Endodermal cell (in vitro differentiated cells): ENCODE results near the gene CACTIN. TPM values are rescaled to one million over a fixed set of nuclear protein-coding genes. Genes with fewer than 3 reads are reported as not detected.

Source experiments
- DNase-seq: peaks from one replicate; pipeline ENCODE4 v3.0.0-alpha.2; 2017
- H3K27ac ChIP-seq: 2 replicates; pipeline ENCODE4 v1.5.1; 2013; ENCODE audit warnings: mild to moderate bottlenecking, low read depth, low read length, moderate library complexity
- H3K27me3 ChIP-seq: 2 replicates; pipeline ENCODE4 v1.6.1; 2013; ENCODE audit warnings: mild to moderate bottlenecking, low read length, moderate library complexity; ENCODE audit not compliant: insufficient read depth, control insufficient read depth, poor library complexity, severe bottlenecking
- H3K36me3 ChIP-seq: 2 replicates; pipeline ENCODE4 v1.7.0; 2013; ENCODE audit warnings: mild to moderate bottlenecking, low read length, moderate library complexity; ENCODE audit not compliant: control insufficient read depth, insufficient read depth
- H3K4me1 ChIP-seq: one replicate; pipeline ENCODE4 v1.7.0; 2013; ENCODE audit warnings: low read length; ENCODE audit not compliant: control insufficient read depth, insufficient read depth
- H3K4me3 ChIP-seq: 2 replicates; pipeline ENCODE4 v1.5.1; 2013; ENCODE audit warnings: mild to moderate bottlenecking, low read length, moderate library complexity
- H3K9ac ChIP-seq: 2 replicates; pipeline ENCODE4 v1.6.1; 2013; ENCODE audit warnings: mild to moderate bottlenecking, low read length, moderate library complexity; ENCODE audit not compliant: poor library complexity, severe bottlenecking; ENCODE audit errors: extremely low read depth
- H3K9me3 ChIP-seq: 2 replicates; pipeline ENCODE4 v1.6.1; 2013; ENCODE audit warnings: mild to moderate bottlenecking, low read length, moderate library complexity; ENCODE audit not compliant: control insufficient read depth
- H3K27ac Mint-ChIP-seq: 2 replicates; pipeline ENCODE4 v1.8.0; 2020; ENCODE audit warnings: mixed read lengths
- H3K27me3 Mint-ChIP-seq: 2 replicates; pipeline ENCODE4 v1.8.0; 2021; ENCODE audit warnings: mild to moderate bottlenecking, mixed read lengths; ENCODE audit not compliant: insufficient read depth
- H3K36me3 Mint-ChIP-seq: 2 replicates; pipeline ENCODE4 v1.8.0; 2020; ENCODE audit warnings: low read depth, mixed read lengths
- H3K4me1 Mint-ChIP-seq: 2 replicates; pipeline ENCODE4 v1.8.0; 2020; ENCODE audit warnings: mixed read lengths
- H3K4me3 Mint-ChIP-seq: 2 replicates; pipeline ENCODE4 v1.8.0; 2020; ENCODE audit warnings: mild to moderate bottlenecking, moderate library complexity, mixed read lengths
- H3K9me3 Mint-ChIP-seq: 2 replicates; pipeline ENCODE4 v1.8.0; 2020; ENCODE audit warnings: mild to moderate bottlenecking, mixed read lengths
- WGBS, 2 experiments: methylation state at CpG; one replicate each; pipeline versions ENCODE4 v1.1.5 to v1.1.7; 2013; ENCODE audit warnings: missing lambda C conversion rate in 2 of 2, mixed read lengths in 1 of 2; ENCODE audit not compliant: insufficient coverage in 1 of 2, insufficient read length in 1 of 2; 5-methylcytosine and 5-hydroxymethylcytosine counted together
- total RNA-seq, 2 donors: library from RNA; stranded (reverse); fragmentation: NEBNext Ultra II Directional in 1 of 2; extraction: Animal tissue kit (Norgen Biotek cat#: 25700) in 1 of 2; gene quantifications; 2 replicates in 1 of 2; 3 replicates in 1 of 2; pipeline ENCODE4 v1.2.1, GENCODE V29; 2021
- TF ChIP-seq, protein P1 (sequence below): fragments of 200-600 bp; sonication (generic); conservative IDR thresholded peaks from 2 replicates; pipeline ENCODE4 v1.5.0; 2021; ENCODE audit warnings: antibody characterized with exemption, mild to moderate bottlenecking

CACTIN gene
- total RNA-seq, 2 donors from 2014 or later: 31.5 to 33.5 TPM

DNA sequence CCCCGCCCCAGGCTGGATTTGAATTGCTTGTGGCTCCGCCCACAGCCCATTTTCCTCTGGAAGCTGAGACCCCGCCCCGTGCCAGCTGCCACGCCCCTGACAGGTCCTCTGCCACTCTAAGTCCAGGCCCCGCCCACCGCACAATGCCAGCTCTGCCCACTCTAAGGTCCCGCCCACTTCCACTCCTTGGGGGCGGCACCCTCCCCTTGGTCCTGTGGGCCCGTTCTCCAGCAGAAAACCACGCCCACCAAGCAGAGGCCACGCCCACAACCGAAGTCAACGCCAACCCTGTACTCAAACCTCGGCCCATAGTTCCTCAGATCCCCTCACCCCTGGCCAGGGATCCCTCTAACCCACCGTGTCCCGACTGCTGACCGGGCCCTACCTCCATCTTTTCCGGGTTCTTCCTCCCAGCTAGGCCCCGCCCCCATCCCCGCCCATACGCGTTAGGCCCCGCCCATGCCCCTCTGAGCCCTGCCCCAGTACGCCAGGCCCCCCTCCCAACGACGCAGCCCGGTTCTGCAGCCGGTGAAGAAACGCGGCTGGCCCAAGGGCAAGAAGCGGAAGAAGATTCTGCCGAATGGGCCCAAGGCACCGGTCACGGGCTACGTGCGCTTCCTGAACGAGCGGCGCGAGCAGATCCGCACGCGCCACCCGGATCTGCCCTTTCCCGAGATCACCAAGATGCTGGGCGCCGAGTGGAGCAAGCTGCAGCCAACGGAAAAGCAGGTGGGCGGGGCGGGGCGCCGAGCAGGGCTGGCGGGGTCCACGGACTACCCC lies 52.5 kb downstream of the CACTIN start:
- peaks cover 12% of the 10 kb centered on the region for H3K36me3 Mint-ChIP-seq
- peaks cover 8% of the 10 kb centered on the region for H3K36me3 ChIP-seq
- H3K27me3 Mint-ChIP-seq: peaks cover 6% of the 10 kb centered on the region
- no peaks in the 10 kb centered on the region for H3K4me1 ChIP-seq
- peak; percentile 100 for DNase-seq
- peak overlapping the region; percentile 48 for H3K27ac Mint-ChIP-seq
- H3K4me3 ChIP-seq: peak overlapping the region; percentile 85
- H3K4me3 Mint-ChIP-seq: peak overlapping the region; percentile 69
- H3K9ac ChIP-seq: no peak overlapping the region
- H3K4me1 Mint-ChIP-seq: peaks cover 10% of the 10 kb centered on the region
- H3K9me3 ChIP-seq: no peaks in the 10 kb centered on the region
- H3K27ac ChIP-seq: no peak overlapping the region
- peaks cover 8% of the 10 kb centered on the region for H3K27me3 ChIP-seq
- TF ChIP-seq, protein P1, sequence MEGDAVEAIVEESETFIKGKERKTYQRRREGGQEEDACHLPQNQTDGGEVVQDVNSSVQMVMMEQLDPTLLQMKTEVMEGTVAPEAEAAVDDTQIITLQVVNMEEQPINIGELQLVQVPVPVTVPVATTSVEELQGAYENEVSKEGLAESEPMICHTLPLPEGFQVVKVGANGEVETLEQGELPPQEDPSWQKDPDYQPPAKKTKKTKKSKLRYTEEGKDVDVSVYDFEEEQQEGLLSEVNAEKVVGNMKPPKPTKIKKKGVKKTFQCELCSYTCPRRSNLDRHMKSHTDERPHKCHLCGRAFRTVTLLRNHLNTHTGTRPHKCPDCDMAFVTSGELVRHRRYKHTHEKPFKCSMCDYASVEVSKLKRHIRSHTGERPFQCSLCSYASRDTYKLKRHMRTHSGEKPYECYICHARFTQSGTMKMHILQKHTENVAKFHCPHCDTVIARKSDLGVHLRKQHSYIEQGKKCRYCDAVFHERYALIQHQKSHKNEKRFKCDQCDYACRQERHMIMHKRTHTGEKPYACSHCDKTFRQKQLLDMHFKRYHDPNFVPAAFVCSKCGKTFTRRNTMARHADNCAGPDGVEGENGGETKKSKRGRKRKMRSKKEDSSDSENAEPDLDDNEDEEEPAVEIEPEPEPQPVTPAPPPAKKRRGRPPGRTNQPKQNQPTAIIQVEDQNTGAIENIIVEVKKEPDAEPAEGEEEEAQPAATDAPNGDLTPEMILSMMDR: no peak
- WGBS, 2 experiments: 55 to 67% methylated on average over 31 to 55 of the region's 55 CpGs
- no peaks in the 10 kb centered on the region for H3K9me3 Mint-ChIP-seq

DNA sequence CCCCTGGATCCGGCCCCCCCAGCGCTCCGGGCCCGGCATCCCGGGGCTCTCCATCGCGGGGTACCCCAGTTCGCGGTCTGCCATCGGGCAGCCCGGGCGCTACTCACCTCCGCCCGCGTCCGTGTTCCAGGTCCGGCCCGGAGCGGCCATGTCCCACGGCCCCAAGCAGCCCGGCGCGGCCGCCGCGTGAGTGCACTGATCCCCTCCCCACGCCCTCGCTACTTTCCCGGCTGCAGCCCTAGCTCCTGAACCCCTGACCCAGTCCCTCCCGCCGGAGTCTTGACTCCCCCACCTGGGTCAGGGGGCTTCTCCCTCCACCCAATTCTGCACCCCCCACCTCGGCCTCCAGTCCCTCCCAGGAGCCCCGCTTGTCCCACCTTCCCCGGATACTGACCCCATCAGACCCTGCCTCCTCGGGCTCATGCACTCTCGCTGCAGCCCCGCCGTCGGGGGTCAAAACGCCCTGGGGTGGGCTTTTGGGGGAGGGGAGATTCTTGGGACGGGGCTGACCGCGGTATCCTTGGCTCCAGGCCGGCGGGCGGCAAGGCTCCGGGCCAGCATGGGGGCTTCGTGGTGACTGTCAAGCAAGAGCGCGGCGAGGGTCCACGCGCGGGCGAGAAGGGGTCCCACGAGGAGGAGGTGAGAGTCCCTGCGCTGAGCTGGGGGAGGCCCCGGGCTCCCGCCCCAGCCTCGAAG lies 53.3 kb downstream of the CACTIN start:
- peaks cover 1% of the 10 kb centered on the region for H3K27me3 Mint-ChIP-seq
- peak overlapping the region; percentile 71 for H3K9ac ChIP-seq
- H3K27ac ChIP-seq: peak overlapping the region; percentile 60
- TF ChIP-seq, protein P1: no peak
- H3K9me3 ChIP-seq: no peaks in the 10 kb centered on the region
- DNase-seq: no peak
- WGBS, 2 experiments: 1 to 2% methylated on average over 14 to 60 of the region's 60 CpGs
- peaks cover 10% of the 10 kb centered on the region for H3K4me1 Mint-ChIP-seq
- H3K4me3 Mint-ChIP-seq: peak overlapping the region; percentile 69
- H3K4me3 ChIP-seq: peak overlapping the region; percentile 85
- peaks cover 8% of the 10 kb centered on the region for H3K36me3 ChIP-seq
- no peaks in the 10 kb centered on the region for H3K9me3 Mint-ChIP-seq
- peaks cover 8% of the 10 kb centered on the region for H3K27me3 ChIP-seq
- H3K36me3 Mint-ChIP-seq: peaks cover 12% of the 10 kb centered on the region
- H3K4me1 ChIP-seq: no peaks in the 10 kb centered on the region
- no peak overlapping the region for H3K27ac Mint-ChIP-seq

DNA sequence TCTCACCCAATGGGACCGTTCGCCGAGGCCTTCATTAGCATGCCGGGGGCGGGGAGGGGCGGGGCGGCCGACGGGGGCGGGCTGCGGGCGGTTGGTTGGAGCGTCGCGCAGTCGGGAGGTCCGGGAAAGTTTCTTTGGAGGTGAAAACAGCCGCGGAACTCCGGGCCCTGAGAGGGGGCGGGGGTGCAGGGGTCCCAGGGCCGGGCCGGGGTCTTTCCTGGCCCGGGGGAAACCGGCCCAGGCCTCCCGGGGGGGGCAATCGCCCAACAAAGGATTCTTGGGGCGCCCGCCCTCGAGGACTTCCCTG lies 53.8 kb downstream of the CACTIN start, which contains the start of gene HMG20B:
TSS of gene HMG20B (plus strand) at position 90 of the 307 bp plus-strand sequence. CDS start 366 bp downstream, outside the sequence.
- Histone ChIP-seq H3K9ac (peak within 1 kb of the TSS; percentile 71), H3K4me3 (peak within 1 kb of the TSS; percentile 85), H3K36me3 (peaks cover 8% of the 10 kb centered on the region), H3K27ac (peak within 1 kb of the TSS; percentile 60), H3K9me3 (no peaks in the 10 kb centered on the region), H3K4me1 (no peaks in the 10 kb centered on the region), H3K27me3 (peaks cover 8% of the 10 kb centered on the region)
- no peak within 1 kb of the TSS for H3K27ac Mint-ChIP-seq
- TF ChIP-seq, protein P1: no peak
- peaks cover 10% of the 10 kb centered on the region for H3K4me1 Mint-ChIP-seq
- H3K4me3 Mint-ChIP-seq: peak within 1 kb of the TSS; percentile 69
- peaks cover under 1% of the 10 kb centered on the region for H3K27me3 Mint-ChIP-seq
- no peak for DNase-seq
- no peaks in the 10 kb centered on the region for H3K9me3 Mint-ChIP-seq
- H3K36me3 Mint-ChIP-seq: peaks cover 12% of the 10 kb centered on the region
- WGBS, 2 experiments: 0% methylated on average over 30 of the region's 30 CpGs; no CpG with 5 or more reads in 1 of the 2 experiments
